Neuron (in vitro differentiated cells): ENCODE measurements around the gene ARHGAP42.

ENCODE experiments used
- H2AFZ ChIP-seq: one replicate; pipeline ENCODE4 v1.6.1; 2013; ENCODE audit warnings: low read depth, mild to moderate bottlenecking, inconsistent platforms, low read length, moderate library complexity
- H3K27me3 ChIP-seq: one replicate; pipeline ENCODE4 v1.6.1; 2013; ENCODE audit warnings: low read length; ENCODE audit not compliant: insufficient read depth
- H3K36me3 ChIP-seq: one replicate; pipeline ENCODE4 v1.6.1; 2013; ENCODE audit warnings: low read length; ENCODE audit not compliant: insufficient read depth
- H3K4me1 ChIP-seq: one replicate; pipeline ENCODE4 v1.6.1; 2013; ENCODE audit warnings: low read length; ENCODE audit not compliant: insufficient read depth
- H3K4me3 ChIP-seq: 2 replicates; pipeline ENCODE4 v1.5.1; 2013; ENCODE audit warnings: mild to moderate bottlenecking, low read length, moderate library complexity
- H3K9me3 ChIP-seq: one replicate; pipeline ENCODE4 v1.6.1; 2013; ENCODE audit warnings: low read length

The ARHGAP42 gene

GRCh38 chr11:100716838-100717237, 29.8 kb downstream of the ARHGAP42 start:
- no peak overlapping the region for H2AFZ ChIP-seq
- H3K27me3 ChIP-seq: no peaks in the 10 kb centered on the region
- peaks cover 10% of the 10 kb centered on the region for H3K4me1 ChIP-seq

GRCh38 chr11:100719362-100719761, 32.3 kb downstream of the ARHGAP42 start:
- peak overlapping the region; percentile 4 for H3K4me3 ChIP-seq
- peak overlapping the region; percentile 18 for H2AFZ ChIP-seq

More at GRCh38 chr11:100716838-100717237, 29.8 kb downstream of the ARHGAP42 start:
- H3K9me3 ChIP-seq: no peaks in the 10 kb centered on the region
- H3K36me3 ChIP-seq: no peaks in the 10 kb centered on the region
- H3K4me3 ChIP-seq: no peak overlapping the region

DNA sequence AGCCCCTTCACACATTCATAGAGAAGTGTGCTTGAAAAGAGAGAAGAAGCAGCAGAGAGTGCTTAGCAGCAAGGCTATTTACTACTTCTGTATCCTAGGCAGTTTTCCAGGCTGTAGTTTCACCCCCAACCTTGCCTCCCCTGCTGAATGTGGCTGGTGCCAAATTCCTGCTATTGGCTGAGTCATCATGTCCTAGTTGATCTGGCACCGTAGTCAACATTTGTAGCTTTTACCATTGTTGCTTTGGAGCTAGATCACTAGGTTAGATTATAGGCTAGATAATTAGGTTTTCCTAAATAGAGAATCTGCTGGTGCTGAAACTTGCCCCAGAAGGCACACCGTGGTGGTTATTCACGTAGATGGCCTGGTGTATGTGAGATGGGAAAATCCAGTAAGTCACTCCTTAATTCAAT, 32.7 kb downstream of the ARHGAP42 start:
- H3K4me1 ChIP-seq: peaks cover 10% of the 10 kb centered on the region
- H3K9me3 ChIP-seq: no peaks in the 10 kb centered on the region
- no peak overlapping the region for H3K4me3 ChIP-seq
- peak overlapping the region; percentile 18 for H2AFZ ChIP-seq
- no peaks in the 10 kb centered on the region for H3K27me3 ChIP-seq
- no peaks in the 10 kb centered on the region for H3K36me3 ChIP-seq

More at GRCh38 chr11:100719362-100719761, 32.3 kb downstream of the ARHGAP42 start:
- H3K36me3 ChIP-seq: no peaks in the 10 kb centered on the region
- H3K27me3 ChIP-seq: no peaks in the 10 kb centered on the region
- H3K9me3 ChIP-seq: no peaks in the 10 kb centered on the region
- peaks cover 10% of the 10 kb centered on the region for H3K4me1 ChIP-seq

- H3K36me3 ChIP-seq: no peaks in the 10 kb centered on the region
- peaks cover 3% of the 10 kb centered on the region for H3K4me1 ChIP-seq
- no peak overlapping the region for H2AFZ ChIP-seq
- H3K4me3 ChIP-seq: no peak overlapping the region
- H3K27me3 ChIP-seq: no peaks in the 10 kb centered on the region
- no peaks in the 10 kb centered on the region for H3K9me3 ChIP-seq
These were observed 39.6 kb downstream of the ARHGAP42 start for GRCh38 chr11:100726680-100727079.

DNA sequence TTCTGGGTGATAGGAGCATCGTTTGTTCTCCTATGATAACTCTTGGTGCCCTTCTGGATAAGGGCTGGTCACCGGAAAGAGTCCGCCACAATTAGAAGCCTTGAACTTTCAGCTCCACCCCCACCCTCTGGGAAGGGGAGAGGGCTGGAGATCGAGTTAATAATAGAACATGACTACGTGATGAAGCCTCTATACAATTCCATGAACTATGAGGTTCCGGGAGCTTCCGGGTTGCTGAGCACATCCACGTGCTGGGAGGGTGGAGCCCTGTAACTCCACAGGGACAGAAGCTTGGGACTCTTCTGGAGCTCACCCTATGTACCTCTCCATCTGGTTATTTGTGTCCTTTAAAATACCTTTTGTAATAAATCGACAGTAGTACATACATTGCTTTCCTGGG, 40.3 kb downstream of the ARHGAP42 start:
- H2AFZ ChIP-seq: no peak overlapping the region
- peaks cover 3% of the 10 kb centered on the region for H3K4me1 ChIP-seq
- H3K4me3 ChIP-seq: no peak overlapping the region
- H3K36me3 ChIP-seq: no peaks in the 10 kb centered on the region
- H3K9me3 ChIP-seq: no peaks in the 10 kb centered on the region
- H3K27me3 ChIP-seq: no peaks in the 10 kb centered on the region

GRCh38 chr11:100730266-100730665, 43.2 kb downstream of the ARHGAP42 start:
- Histone ChIP-seq H3K4me1 (peaks cover 3% of the 10 kb centered on the region), H3K9me3 (no peaks in the 10 kb centered on the region), H3K27me3 (no peaks in the 10 kb centered on the region), H3K36me3 (no peaks in the 10 kb centered on the region), H3K4me3 (no peak overlapping the region), H2AFZ (no peak overlapping the region)

DNA sequence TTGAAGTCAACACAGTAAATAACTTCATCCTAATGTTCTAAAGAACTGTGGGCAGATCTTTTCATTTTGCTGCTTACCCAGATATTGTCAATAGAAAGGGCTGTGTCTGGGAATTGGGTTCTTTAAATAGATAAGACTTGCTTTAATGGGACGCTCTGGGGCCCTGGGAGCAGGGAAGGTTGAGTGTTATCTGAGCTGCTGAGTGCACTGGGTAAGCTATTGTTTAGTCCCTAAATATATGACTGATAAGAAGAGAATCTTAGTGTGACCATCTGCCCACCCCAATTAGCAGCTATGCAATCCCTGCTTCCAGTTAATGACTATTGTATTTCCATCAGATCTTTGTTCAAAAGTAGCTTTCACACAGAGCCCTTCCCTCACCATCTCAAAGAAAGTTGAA, 44.4 kb downstream of the ARHGAP42 start:
- H2AFZ ChIP-seq: no peak overlapping the region
- H3K4me1 ChIP-seq: peaks cover 3% of the 10 kb centered on the region
- H3K4me3 ChIP-seq: no peak overlapping the region
- H3K27me3 ChIP-seq: no peaks in the 10 kb centered on the region
- H3K9me3 ChIP-seq: no peaks in the 10 kb centered on the region
- H3K36me3 ChIP-seq: no peaks in the 10 kb centered on the region

DNA sequence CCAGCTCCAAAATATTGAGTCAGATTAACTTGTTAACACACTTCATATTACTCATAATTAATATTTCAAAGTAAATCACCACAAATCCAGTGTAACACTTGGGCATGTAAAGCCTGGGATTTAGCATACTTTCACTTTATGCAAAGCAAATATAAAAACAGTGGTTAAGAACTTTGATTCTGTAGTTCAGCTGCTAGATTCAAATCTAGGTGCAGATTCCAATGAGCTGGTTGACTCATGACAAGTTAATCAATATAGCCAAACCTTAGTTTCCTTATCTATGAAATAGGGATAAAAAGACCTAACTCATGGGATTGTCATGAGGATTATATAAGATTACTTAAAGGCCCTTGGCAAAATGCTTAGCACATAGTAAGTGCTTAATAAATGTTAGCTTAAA, 45.9 kb downstream of the ARHGAP42 start:
- no peaks in the 10 kb centered on the region for H3K36me3 ChIP-seq
- no peak overlapping the region for H2AFZ ChIP-seq
- H3K9me3 ChIP-seq: no peaks in the 10 kb centered on the region
- peaks cover 3% of the 10 kb centered on the region for H3K4me1 ChIP-seq
- no peaks in the 10 kb centered on the region for H3K27me3 ChIP-seq
- H3K4me3 ChIP-seq: no peak overlapping the region

DNA sequence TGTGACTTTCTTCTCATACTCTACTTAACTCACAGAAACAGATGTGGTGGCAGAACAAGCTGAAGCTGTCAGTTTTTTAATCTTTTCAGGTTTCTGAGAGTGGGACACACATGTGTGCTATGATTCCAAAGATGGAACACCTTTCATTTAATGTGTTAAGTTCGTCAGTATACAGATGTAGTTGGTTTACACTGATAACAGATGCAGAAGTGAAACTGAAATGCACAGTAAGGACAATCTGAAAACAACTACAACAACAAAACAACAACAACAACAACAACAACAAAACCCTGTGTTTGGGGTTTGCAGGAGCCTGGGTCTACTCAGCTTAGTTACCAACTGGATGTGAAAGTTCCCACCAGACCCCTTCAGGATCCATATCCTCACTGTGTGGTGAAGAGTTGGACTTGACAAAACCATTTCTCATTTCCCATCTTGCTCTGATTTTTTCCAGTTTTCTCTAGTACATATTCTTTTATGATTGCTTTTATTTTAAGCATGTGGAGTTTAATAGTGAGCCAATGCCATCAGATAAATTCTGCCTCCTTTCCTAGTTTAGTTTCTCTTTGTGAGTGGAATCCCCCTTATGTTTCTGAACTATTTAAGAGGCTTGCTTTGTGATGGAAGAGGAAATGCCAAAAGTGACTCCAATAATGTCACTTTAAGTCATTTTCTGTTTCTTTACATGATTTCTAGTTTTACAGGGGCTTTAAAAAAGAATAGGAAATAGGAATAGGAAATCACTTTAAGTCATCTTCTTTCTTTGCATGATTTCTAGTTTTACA, 47.8 kb downstream of the ARHGAP42 start:
- no peaks in the 10 kb centered on the region for H3K36me3 ChIP-seq
- H3K4me3 ChIP-seq: no peak overlapping the region
- H3K27me3 ChIP-seq: no peaks in the 10 kb centered on the region
- H3K4me1 ChIP-seq: peaks cover 17% of the 10 kb centered on the region
- H3K9me3 ChIP-seq: no peaks in the 10 kb centered on the region
- H2AFZ ChIP-seq: no peak overlapping the region

DNA sequence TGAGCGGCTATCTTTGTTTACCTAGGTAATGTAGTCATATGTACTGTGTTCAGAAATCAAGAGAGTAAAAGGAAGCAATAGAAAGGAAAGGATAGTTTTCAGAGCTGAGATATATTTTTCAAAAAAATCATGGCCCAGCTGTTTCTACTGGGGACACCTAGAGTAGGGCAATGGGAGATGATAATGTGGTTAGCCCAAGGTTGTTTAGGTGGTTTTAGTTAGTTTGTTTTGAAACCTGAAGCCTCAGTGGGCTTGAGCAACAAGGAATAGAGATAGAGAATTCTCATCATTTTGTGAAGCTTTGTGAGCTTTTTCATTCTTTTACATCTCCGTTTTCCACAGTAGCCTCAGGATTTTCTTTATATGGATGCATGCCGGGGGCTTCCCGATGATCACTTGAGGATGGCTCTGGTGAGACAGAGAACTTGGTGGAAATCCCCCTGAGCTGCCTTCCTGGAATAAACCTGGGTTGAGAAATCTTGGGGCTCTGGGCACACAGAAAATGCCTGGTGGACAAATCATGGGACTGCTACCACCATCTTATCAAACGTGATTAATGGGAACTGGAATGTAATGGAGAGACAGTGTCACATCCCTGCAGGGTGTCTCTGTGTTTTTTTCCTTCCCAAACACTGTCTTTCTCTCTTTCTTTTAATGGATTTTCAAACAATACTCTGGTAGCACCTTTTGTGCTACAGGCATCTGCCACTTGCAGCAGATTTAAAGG, 49.0 kb downstream of the ARHGAP42 start:
- H3K36me3 ChIP-seq: no peaks in the 10 kb centered on the region
- no peaks in the 10 kb centered on the region for H3K27me3 ChIP-seq
- no peaks in the 10 kb centered on the region for H3K9me3 ChIP-seq
- H2AFZ ChIP-seq: no peak overlapping the region
- H3K4me3 ChIP-seq: no peak overlapping the region
- peaks cover 20% of the 10 kb centered on the region for H3K4me1 ChIP-seq

DNA sequence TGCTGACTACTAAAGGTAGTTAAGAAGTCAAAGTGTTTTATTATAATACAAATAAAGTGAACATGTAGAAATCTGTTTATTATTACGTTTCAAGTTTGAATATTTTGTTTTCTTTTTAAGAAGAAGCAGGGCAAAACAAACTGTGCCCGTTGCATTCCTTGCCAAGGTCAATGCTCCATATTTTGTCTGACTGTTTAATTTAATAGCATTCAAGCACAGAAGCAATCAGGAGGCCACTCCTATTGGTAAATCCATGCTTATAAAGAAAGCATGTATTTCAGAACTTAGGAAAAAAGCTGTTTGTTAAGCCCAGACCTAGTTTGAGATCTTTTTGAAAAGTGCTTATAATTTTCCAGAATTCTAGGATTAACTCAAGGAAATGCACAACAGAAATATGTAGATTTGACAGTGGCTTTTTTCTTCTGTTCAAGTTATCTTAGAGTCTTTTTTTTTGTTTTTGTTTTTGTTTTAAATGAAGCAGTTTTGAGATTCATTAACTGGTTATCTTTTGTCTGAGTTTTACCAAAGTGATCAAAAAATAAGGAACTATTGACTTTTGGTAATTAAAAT, 51.7 kb downstream of the ARHGAP42 start:
- H3K27me3 ChIP-seq: no peaks in the 10 kb centered on the region
- H3K4me1 ChIP-seq: peaks cover 20% of the 10 kb centered on the region
- no peak overlapping the region for H3K4me3 ChIP-seq
- H3K36me3 ChIP-seq: no peaks in the 10 kb centered on the region
- H2AFZ ChIP-seq: peak overlapping the region; percentile 34
- H3K9me3 ChIP-seq: no peaks in the 10 kb centered on the region

- Histone ChIP-seq H3K4me3 (no peak overlapping the region), H3K4me1 (peaks cover 20% of the 10 kb centered on the region), H3K27me3 (no peaks in the 10 kb centered on the region)
These were observed 52.6 kb downstream of the ARHGAP42 start for GRCh38 chr11:100739666-100740065.

GRCh38 chr11:100740440-100740839, 53.4 kb downstream of the ARHGAP42 start:
- Histone ChIP-seq H3K4me3 (no peak overlapping the region), H2AFZ (no peak overlapping the region), H3K27me3 (no peaks in the 10 kb centered on the region), H3K4me1 (peaks cover 20% of the 10 kb centered on the region), H3K36me3 (no peaks in the 10 kb centered on the region), H3K9me3 (no peaks in the 10 kb centered on the region)

More at GRCh38 chr11:100739666-100740065, 52.6 kb downstream of the ARHGAP42 start:
- H2AFZ ChIP-seq: peak overlapping the region; percentile 34
- H3K9me3 ChIP-seq: no peaks in the 10 kb centered on the region
- H3K36me3 ChIP-seq: no peaks in the 10 kb centered on the region
